ENCODE measurements around the gene TEX44. TPM values are rescaled to one million over a fixed set of nuclear protein-coding genes. Genes with fewer than 3 reads are reported as not detected.
"Not testable (repeated sequence)": the region's sequence is repeated elsewhere in the genome, so short reads cannot be mapped to it uniquely, and the experiment has no call there.

TEX44 gene
- total RNA-seq, 2 experiments from 2014 or later, result not detected

GRCh38 chr2:231573698-231574421, 18.8 kb upstream of the TEX44 start:
- POLR2A ChIA-PET, result no interaction called here

GRCh38 chr2:231575612-231576256, 16.9 kb upstream of the TEX44 start:
- Histone ChIP-seq H3K4me1 (ENCODE audit: insufficient read depth, low read length) (no peaks in the 10 kb centered on the region), H3K9me3 (ENCODE audit: control insufficient read depth in 1 of 2, insufficient read depth in 1 of 2, low read length in 2 of 2) (peaks cover 0 to 5% of the 10 kb centered on the region in 2 experiments), H3K27ac (ENCODE audit: low read depth in 1 of 2, low read length in 2 of 2) (no peak overlapping the region), H3K4me3 (ENCODE audit: low read length) (no peak overlapping the region), H3K36me3 (ENCODE audit: insufficient read depth, low read length) (no peaks in the 10 kb centered on the region), H3K27me3 (ENCODE audit: control insufficient read depth in 1 of 2, insufficient read depth in 2 of 2, low read length in 2 of 2) (no peaks in the 10 kb centered on the region)
- ChIA-PET CTCF (no interaction called here), POLR2A (no interaction called here)
- intact Hi-C loops (cut with DNase I, micrococcal nuclease), result no loop called here
- Mint-ChIP-seq H3K9me3 (peaks cover 2% of the 10 kb centered on the region), H3K36me3 (ENCODE audit: low read depth) (no peaks in the 10 kb centered on the region), H3K27me3 (no peaks in the 10 kb centered on the region), H3K4me3 (no peak overlapping the region), H3K4me1 (ENCODE audit: low read depth) (no peaks in the 10 kb centered on the region), H3K27ac (no peak overlapping the region)
- DNase-seq (no peak), ATAC-seq (ENCODE audit: poor library complexity) (no peak)
- TF ChIP-seq CTCF (IDR thresholded peaks at IDR 0.05), result no peak

More at GRCh38 chr2:231573698-231574421, 18.8 kb upstream of the TEX44 start:
- Histone ChIP-seq H3K27me3 (ENCODE audit: control insufficient read depth in 1 of 2, insufficient read depth in 2 of 2, low read length in 2 of 2) (peaks cover 0 to 3% of the 10 kb centered on the region in 2 experiments), H3K4me1 (ENCODE audit: insufficient read depth, low read length) (no peaks in the 10 kb centered on the region), H3K27ac (ENCODE audit: low read depth in 1 of 2, low read length in 2 of 2) (no peak overlapping the region), H3K9me3 (ENCODE audit: control insufficient read depth in 1 of 2, insufficient read depth in 1 of 2, low read length in 2 of 2) (peaks cover 0 to 5% of the 10 kb centered on the region in 2 experiments), H3K4me3 (ENCODE audit: low read length) (no peak overlapping the region), H3K36me3 (ENCODE audit: insufficient read depth, low read length) (no peaks in the 10 kb centered on the region)
- H3K4me1 Mint-ChIP-seq (ENCODE audit: low read depth), result no peaks in the 10 kb centered on the region
- H3K4me3 Mint-ChIP-seq, result no peak overlapping the region
- no peaks in the 10 kb centered on the region for H3K27me3 Mint-ChIP-seq
- DNase-seq, result no peak
- H3K27ac Mint-ChIP-seq, result no peak overlapping the region
- no peak for ATAC-seq (ENCODE audit: poor library complexity)
- H3K36me3 Mint-ChIP-seq (ENCODE audit: low read depth), result no peaks in the 10 kb centered on the region
- peaks cover 2% of the 10 kb centered on the region for H3K9me3 Mint-ChIP-seq
- TF ChIP-seq CTCF (IDR thresholded peaks at IDR 0.05), result no peak
- intact Hi-C loops (cut with DNase I, micrococcal nuclease), result no loop called here
- CTCF ChIA-PET, result no interaction called here

- intact Hi-C loops (cut with DNase I, micrococcal nuclease), result no loop called here
- Mint-ChIP-seq H3K9me3 (peaks cover 2% of the 10 kb centered on the region), H3K27me3 (no peaks in the 10 kb centered on the region), H3K4me1 (ENCODE audit: low read depth) (no peaks in the 10 kb centered on the region), H3K36me3 (ENCODE audit: low read depth) (no peaks in the 10 kb centered on the region), H3K27ac (no peak overlapping the region), H3K4me3 (no peak overlapping the region)
- no peaks in the 10 kb centered on the region for H3K4me1 ChIP-seq (ENCODE audit: insufficient read depth, low read length)
- no peak overlapping the region for H3K27ac ChIP-seq (ENCODE audit: low read depth in 1 of 2, low read length in 2 of 2)
- H3K9me3 ChIP-seq (ENCODE audit: control insufficient read depth in 1 of 2, insufficient read depth in 1 of 2, low read length in 2 of 2), result peaks cover 0 to 5% of the 10 kb centered on the region in 2 experiments
- no peaks in the 10 kb centered on the region for H3K36me3 ChIP-seq (ENCODE audit: insufficient read depth, low read length)
- ATAC-seq (ENCODE audit: poor library complexity) (no peak), DNase-seq (no peak)
- H3K4me3 ChIP-seq (ENCODE audit: low read length), result no peak overlapping the region
- TF ChIP-seq CTCF (IDR thresholded peaks at IDR 0.05), result no peak
- no peaks in the 10 kb centered on the region for H3K27me3 ChIP-seq (ENCODE audit: control insufficient read depth in 1 of 2, insufficient read depth in 2 of 2, low read length in 2 of 2)
- ChIA-PET POLR2A (no interaction called here), CTCF (no interaction called here)
These were observed 16.2 kb upstream of the TEX44 start for GRCh38 chr2:231576465-231576864.

- H3K9me3 Mint-ChIP-seq; H3K27me3 ChIP-seq (ENCODE audit: control insufficient read depth in 1 of 2, insufficient read depth in 2 of 2, low read length in 2 of 2); H3K36me3 ChIP-seq (ENCODE audit: insufficient read depth, low read length); H3K4me1 Mint-ChIP-seq (ENCODE audit: low read depth); DNase-seq; H3K27ac ChIP-seq (ENCODE audit: low read depth in 1 of 2, low read length in 2 of 2); intact Hi-C loops (cut with DNase I, micrococcal nuclease); H3K4me3 Mint-ChIP-seq; H3K36me3 Mint-ChIP-seq (ENCODE audit: low read depth); H3K9me3 ChIP-seq (ENCODE audit: control insufficient read depth in 1 of 2, insufficient read depth in 1 of 2, low read length in 2 of 2); POLR2A ChIA-PET; H3K4me3 ChIP-seq (ENCODE audit: low read length); H3K27ac Mint-ChIP-seq; H3K4me1 ChIP-seq (ENCODE audit: insufficient read depth, low read length); ATAC-seq (ENCODE audit: poor library complexity); H3K27me3 Mint-ChIP-seq: not testable (repeated sequence)
- CTCF ChIA-PET, result interaction anchor here (1.2 kb wide), 1 partner anchor 23 kb away, joined by 3 read pairs; no protein-coding TSS in a partner anchor
These were observed 14.0 kb upstream of the TEX44 start for GRCh38 chr2:231578655-231579054.

Measured in CD4-positive, alpha-beta T cell (primary cell).